ENCODE results near the gene MAP7D1. TPM values are rescaled to one million over a fixed set of nuclear protein-coding genes. Genes with fewer than 3 reads are reported as not detected.

MAP7D1 gene
- total RNA-seq, 1 experiment from 2014 or later = 212 TPM

DNA sequence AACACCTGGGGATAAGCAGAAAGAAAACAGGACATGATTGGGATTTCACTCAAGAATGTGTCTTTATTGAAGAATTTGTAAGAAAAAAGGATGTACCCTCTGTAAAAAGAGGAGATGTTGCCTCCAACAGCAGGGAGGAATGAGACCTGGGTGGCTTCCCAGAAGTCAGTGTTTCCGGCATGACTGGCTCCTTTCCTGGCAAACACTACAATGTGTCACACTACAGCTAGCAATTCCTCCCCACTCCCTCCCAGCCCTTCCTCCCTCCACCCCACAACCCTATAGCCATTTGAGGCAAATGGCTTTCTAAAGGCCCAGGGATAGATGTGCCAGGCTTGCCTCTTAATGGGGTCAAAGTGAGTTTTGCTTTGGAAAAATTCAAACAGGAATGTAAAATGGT is 19.4 kb upstream of the MAP7D1 start:
- no TSS peak for BruUV-seq (replicated peaks)
- intact Hi-C loops (cut with micrococcal nuclease; ENCODE audit: unreplicated experiment) (no loop called here), in situ Hi-C loops (cut with HindIII; ENCODE audit: low pct_unique_long_range_greater_than_20kb, low sequenced_read_pairs) (no loop called here)
- ATAC-seq (no peak), DNase-seq (ENCODE audit: low read depth, low spot score) (no peak)
- Histone ChIP-seq H3K36me3 (ENCODE audit: control insufficient read depth, insufficient read depth, low read length) (peaks cover 19% of the 10 kb centered on the region), H3K4me3 (ENCODE audit: low read depth in 2 of 2, low read length in 2 of 2) (no peak overlapping the region), H3K4me1 (ENCODE audit: control insufficient read depth, insufficient read depth, low read length) (peaks cover 3% of the 10 kb centered on the region; the same call in 1 of the 2 replicates), H3K27me3 (ENCODE audit: control insufficient read depth, insufficient read depth, low read length) (no peaks in the 10 kb centered on the region), H3K27ac (ENCODE audit: low read length) (no peak overlapping the region), H3K9me3 (ENCODE audit: control insufficient read depth, insufficient read depth, low read depth, low read length) (no peaks in the 10 kb centered on the region)
- TF ChIP-seq POLR2AphosphoS5 (IDR thresholded peaks at IDR 0.05; ENCODE audit: low read depth, low read length) (no peak), SIN3A (IDR thresholded peaks at IDR 0.05; ENCODE audit: borderline replicate concordance, insufficient read depth, low read depth, low read length) (no peak), REST (IDR thresholded peaks at IDR 0.05; ENCODE audit: insufficient read depth in 1 of 2, low read depth in 2 of 2, low read length in 1 of 2) (no peak), CTCF (IDR thresholded peaks at IDR 0.05) (no peak), TCF7L2 (IDR thresholded peaks at IDR 0.05; ENCODE audit: low read depth, low read length) (no peak)
- ChIA-PET POLR2A (interaction anchor here (0.9 kb wide), 1 partner anchor 13 kb away, joined by 3 read pairs; no protein-coding TSS in a partner anchor), CTCF (no interaction called here)

- H3K4me1 ChIP-seq (ENCODE audit: control insufficient read depth, insufficient read depth, low read length) = peaks cover 3% of the 10 kb centered on the region; the same call in 1 of the 2 replicates
- no peaks in the 10 kb centered on the region for H3K9me3 ChIP-seq (ENCODE audit: control insufficient read depth, insufficient read depth, low read depth, low read length)
- H3K36me3 ChIP-seq (ENCODE audit: control insufficient read depth, insufficient read depth, low read length) = peaks cover 19% of the 10 kb centered on the region
- ATAC-seq (no peak), DNase-seq (ENCODE audit: low read depth, low spot score) (no peak)
- no TSS peak for BruUV-seq (replicated peaks)
- intact Hi-C loops (cut with micrococcal nuclease; ENCODE audit: unreplicated experiment) = no loop called here
- TF ChIP-seq CTCF (IDR thresholded peaks at IDR 0.05) = no peak
- TF ChIP-seq REST (IDR thresholded peaks at IDR 0.05; ENCODE audit: insufficient read depth in 1 of 2, low read depth in 2 of 2, low read length in 1 of 2) = no peak
- TF ChIP-seq POLR2AphosphoS5 (IDR thresholded peaks at IDR 0.05; ENCODE audit: low read depth, low read length) = no peak
- no peak for TF ChIP-seq TCF7L2 (IDR thresholded peaks at IDR 0.05; ENCODE audit: low read depth, low read length)
- no peak for TF ChIP-seq SIN3A (IDR thresholded peaks at IDR 0.05; ENCODE audit: borderline replicate concordance, insufficient read depth, low read depth, low read length)
- in situ Hi-C loops (cut with HindIII; ENCODE audit: low pct_unique_long_range_greater_than_20kb, low sequenced_read_pairs) = no loop called here
- POLR2A ChIA-PET = no interaction called here
- H3K27me3 ChIP-seq (ENCODE audit: control insufficient read depth, insufficient read depth, low read length) = no peaks in the 10 kb centered on the region
- H3K27ac ChIP-seq (ENCODE audit: low read length) = no peak overlapping the region
- CTCF ChIA-PET = no interaction called here
- H3K4me3 ChIP-seq (ENCODE audit: low read depth in 2 of 2, low read length in 2 of 2) = no peak overlapping the region
Observed at GRCh38 chr1:36137226-36137625, 18.7 kb upstream of the MAP7D1 start.
